ENCODE measurements around the gene LRRC74B.

DNA sequence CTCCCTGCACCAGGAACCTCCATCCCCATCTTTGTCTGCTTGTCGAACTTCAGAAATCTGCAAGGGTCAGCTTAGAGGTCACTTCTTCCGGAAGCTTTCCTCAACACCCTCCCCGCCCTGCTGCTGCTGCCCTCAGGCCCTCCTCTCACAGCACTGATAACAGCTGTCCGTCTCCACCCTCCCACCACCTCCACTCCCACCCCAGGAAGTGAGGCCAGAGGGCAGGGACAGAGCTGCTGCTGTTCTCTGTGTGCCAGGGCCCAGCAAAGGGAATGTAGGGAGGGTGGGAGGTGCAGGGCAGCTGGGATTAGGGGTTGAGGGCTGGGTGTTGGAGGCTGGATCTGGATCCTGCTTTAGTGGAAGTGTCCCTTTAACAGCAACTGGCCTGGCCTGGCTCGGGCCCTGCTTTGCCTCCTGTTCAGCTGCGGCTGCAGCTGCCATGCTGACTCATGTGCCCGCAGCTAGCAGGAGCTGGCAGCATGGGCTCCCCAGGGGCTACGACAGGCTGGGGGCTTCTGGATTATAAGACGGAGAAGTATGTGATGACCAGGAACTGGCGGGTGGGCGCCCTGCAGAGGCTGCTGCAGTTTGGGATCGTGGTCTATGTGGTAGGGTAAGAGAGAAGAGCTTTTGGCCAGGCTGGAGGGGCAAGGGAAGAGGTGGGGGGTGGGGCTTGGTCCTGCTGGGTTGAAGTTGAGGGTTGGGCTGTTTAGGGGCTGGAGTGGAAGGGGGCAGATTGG lies 30.9 kb upstream of the LRRC74B start, which contains the start of gene P2RX6:
- TF ChIP-seq LEF1 (IDR thresholded peaks at IDR 0.05; ENCODE audit: borderline replicate concordance) (no peak), FOXM1 (IDR thresholded peaks at IDR 0.05; ENCODE audit: borderline replicate concordance) (no peak), NFRKB (IDR thresholded peaks at IDR 0.05) (no peak), BHLHE40 (IDR thresholded peaks at IDR 0.05; ENCODE audit: borderline replicate concordance) (no peak), SP1 (IDR thresholded peaks at IDR 0.05) (no peak), FOXK2 (IDR thresholded peaks at IDR 0.05) (no peak), FOXA1 (IDR thresholded peaks at IDR 0.05) (no peak), ELF4 (IDR thresholded peaks at IDR 0.05) (no peak), ZNF384 (IDR thresholded peaks at IDR 0.05) (no peak), TARDBP (IDR thresholded peaks at IDR 0.05) (no peak), SUZ12 (IDR thresholded peaks at IDR 0.05) (no peak)
- TF ChIP-seq, protein P1, sequence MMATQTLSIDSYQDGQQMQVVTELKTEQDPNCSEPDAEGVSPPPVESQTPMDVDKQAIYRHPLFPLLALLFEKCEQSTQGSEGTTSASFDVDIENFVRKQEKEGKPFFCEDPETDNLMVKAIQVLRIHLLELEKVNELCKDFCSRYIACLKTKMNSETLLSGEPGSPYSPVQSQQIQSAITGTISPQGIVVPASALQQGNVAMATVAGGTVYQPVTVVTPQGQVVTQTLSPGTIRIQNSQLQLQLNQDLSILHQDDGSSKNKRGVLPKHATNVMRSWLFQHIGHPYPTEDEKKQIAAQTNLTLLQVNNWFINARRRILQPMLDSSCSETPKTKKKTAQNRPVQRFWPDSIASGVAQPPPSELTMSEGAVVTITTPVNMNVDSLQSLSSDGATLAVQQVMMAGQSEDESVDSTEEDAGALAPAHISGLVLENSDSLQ (IDR thresholded peaks at IDR 0.05): no peak

Measured in HEK293T (cell line).